Activated T-cell treated with anti-CD3 and anti-CD28 coated beads, Interleukin-2, amount 50 U/mL, for 24 hours (primary cell): Measurements from ENCODE around the gene HERC2.
"Not testable (repeated sequence)": the region's sequence is repeated elsewhere in the genome, so short reads cannot be mapped to it uniquely, and the experiment has no call there.

Experiments used
- DNase-seq: peaks from one replicate; pipeline ENCODE4 v3.0.0-alpha.2; 2020
- H3K27ac Mint-ChIP-seq: 2 replicates; pipeline ENCODE4 v1.8.0; 2020; ENCODE audit warnings: mild to moderate bottlenecking, mixed read lengths
- H3K27me3 Mint-ChIP-seq: 2 replicates; pipeline ENCODE4 v1.8.0; 2020; ENCODE audit warnings: mixed read lengths
- H3K36me3 Mint-ChIP-seq: 2 replicates; pipeline ENCODE4 v1.8.0; 2020; ENCODE audit warnings: low read depth, mixed read lengths
- H3K4me1 Mint-ChIP-seq: 2 replicates; pipeline ENCODE4 v1.8.0; 2020; ENCODE audit warnings: low read depth, mixed read lengths
- H3K4me3 Mint-ChIP-seq: 2 replicates; pipeline ENCODE4 v1.8.0; 2020; ENCODE audit warnings: mild to moderate bottlenecking, moderate library complexity, mixed read lengths
- H3K9me3 Mint-ChIP-seq: 2 replicates; pipeline ENCODE4 v1.8.0; 2020; ENCODE audit warnings: mixed read lengths

HERC2 gene

DNA sequence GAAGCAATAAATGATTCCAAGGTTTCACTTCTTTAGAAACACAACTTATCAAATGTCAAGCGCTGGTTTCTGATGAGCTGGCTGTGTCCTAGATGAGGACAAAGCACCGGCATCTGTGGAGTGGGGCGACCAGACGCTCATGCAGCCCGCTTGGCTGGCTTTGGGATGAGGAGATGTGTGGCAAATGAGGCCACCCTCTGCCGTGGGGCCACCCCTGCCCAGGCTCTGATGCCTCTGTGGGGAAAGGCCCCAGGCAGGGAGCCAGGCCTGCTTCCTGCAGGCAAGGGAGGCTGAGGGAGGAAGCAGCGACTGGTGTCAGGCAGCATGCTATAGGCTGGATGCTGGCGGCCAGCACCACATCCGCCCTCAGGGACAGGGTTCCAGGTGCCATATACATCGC, 102.9 kb downstream of the HERC2 start:
- no peak overlapping the region for H3K27ac Mint-ChIP-seq
- H3K4me1 Mint-ChIP-seq = no peaks in the 10 kb centered on the region
- no peak for DNase-seq
- H3K9me3 Mint-ChIP-seq = no peaks in the 10 kb centered on the region
- peaks cover 53% of the 10 kb centered on the region for H3K36me3 Mint-ChIP-seq
- no peaks in the 10 kb centered on the region for H3K27me3 Mint-ChIP-seq
- no peak overlapping the region for H3K4me3 Mint-ChIP-seq

DNA sequence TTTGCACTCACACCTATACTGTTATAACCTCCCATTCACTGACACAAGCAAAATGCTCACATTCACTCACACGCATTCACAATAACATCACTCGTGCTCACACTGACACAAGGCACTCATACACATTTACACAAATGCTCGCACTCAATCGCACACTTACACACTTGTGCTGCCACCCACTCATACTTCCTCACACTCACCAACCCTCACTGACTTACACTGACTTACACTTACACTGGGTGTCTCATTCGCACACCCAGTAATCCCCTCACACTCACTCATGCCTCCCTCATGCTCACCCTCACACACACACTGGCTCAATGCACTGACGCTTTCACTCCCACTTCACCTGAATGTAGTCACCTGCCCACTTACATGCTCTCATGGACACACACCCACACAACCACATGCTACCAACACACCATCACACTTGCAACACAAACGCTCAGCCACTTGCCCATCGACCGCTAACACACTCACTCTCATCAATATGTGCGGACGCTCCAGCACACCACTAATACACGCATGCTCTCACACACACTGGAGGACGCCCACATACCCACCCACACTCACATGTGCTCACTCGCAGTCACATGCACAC, 104.9 kb downstream of the HERC2 start:
- not testable (repeated sequence) for H3K4me1 Mint-ChIP-seq, H3K9me3 Mint-ChIP-seq, H3K4me3 Mint-ChIP-seq, H3K27me3 Mint-ChIP-seq, DNase-seq, H3K27ac Mint-ChIP-seq
- H3K36me3 Mint-ChIP-seq = peaks cover 53% of the 10 kb centered on the region

DNA sequence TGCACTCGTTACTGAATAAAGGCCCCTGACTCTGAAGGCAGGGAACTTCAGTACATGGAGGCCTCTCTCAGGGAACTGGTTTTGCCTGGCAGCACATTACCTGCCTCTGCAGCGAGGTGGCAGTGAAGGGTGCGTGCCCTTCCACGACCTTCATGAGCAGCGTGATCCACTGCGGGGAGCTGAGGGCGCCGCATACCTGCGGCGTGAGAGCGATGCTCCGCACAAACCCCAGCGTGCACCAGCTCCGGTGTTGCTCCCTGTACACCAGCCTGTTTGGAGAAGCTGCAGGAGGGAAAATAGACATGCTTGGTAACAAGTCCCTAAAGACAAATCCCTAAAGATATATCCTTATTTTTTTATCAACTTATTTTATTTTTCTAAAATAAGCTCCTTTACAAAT, 106.5 kb downstream of the HERC2 start:
- H3K27ac Mint-ChIP-seq, DNase-seq, H3K4me1 Mint-ChIP-seq, H3K9me3 Mint-ChIP-seq, H3K27me3 Mint-ChIP-seq, H3K4me3 Mint-ChIP-seq: not testable (repeated sequence)
- H3K36me3 Mint-ChIP-seq = peaks cover 57% of the 10 kb centered on the region

- H3K27me3 Mint-ChIP-seq, H3K9me3 Mint-ChIP-seq, H3K27ac Mint-ChIP-seq, H3K4me3 Mint-ChIP-seq, DNase-seq, H3K4me1 Mint-ChIP-seq: not testable (repeated sequence)
- peaks cover 51% of the 10 kb centered on the region for H3K36me3 Mint-ChIP-seq
Measured at GRCh38 chr15:28214006-28214790, 107.8 kb downstream of the HERC2 start.

DNA sequence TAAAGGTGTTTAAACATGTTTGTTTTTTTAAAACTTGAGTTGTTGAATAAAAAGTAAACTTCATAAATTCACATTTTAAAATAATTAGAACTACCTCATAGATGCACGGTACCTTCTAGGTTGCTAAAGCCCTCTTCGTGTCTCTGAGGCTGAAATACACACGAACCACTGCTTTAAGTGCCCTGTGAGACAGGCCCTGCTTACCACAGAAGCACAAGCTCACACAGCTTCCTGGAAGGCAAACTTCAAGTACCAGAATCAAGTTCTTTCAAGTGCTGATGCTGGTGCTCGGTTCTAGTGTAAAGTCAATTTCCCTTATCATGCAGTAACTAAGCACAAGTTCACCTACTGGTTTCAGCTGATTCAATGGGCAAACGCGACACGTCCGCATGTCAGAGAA, 108.6 kb downstream of the HERC2 start:
- H3K9me3 Mint-ChIP-seq = not testable (repeated sequence)

DNA sequence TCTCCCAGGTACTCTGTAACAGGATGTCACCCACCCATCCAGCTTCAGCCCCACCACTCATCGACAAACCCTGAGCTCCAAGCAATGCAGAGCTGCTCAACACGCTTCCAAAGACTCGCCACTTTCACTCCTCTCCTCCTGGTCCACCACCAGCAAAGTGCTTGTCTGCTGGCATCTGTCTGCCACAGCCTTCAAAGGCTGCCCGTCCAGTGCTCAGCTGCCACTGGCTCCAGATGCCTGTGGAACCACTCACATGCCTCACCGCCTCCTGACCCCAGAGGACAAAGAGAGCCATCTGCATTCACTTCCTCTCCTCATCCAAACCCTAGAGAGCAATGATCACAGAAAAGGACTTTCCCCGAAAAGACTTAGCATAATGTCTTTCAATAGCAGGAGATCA, 113.4 kb downstream of the HERC2 start:
- Mint-ChIP-seq H3K27me3 (no peaks in the 10 kb centered on the region), H3K36me3 (peaks cover 42% of the 10 kb centered on the region), H3K27ac (no peak overlapping the region)

More for the DNA sequence above, 108.6 kb downstream of the HERC2 start:
- H3K4me1 Mint-ChIP-seq, H3K4me3 Mint-ChIP-seq, DNase-seq, H3K27ac Mint-ChIP-seq, H3K27me3 Mint-ChIP-seq: not testable (repeated sequence)
- peaks cover 47% of the 10 kb centered on the region for H3K36me3 Mint-ChIP-seq

GRCh38 chr15:28205640-28206039, 116.3 kb downstream of the HERC2 start:
- H3K36me3 Mint-ChIP-seq = peaks cover 50% of the 10 kb centered on the region
- not testable (repeated sequence) for DNase-seq, H3K27me3 Mint-ChIP-seq, H3K9me3 Mint-ChIP-seq, H3K4me1 Mint-ChIP-seq, H3K4me3 Mint-ChIP-seq, H3K27ac Mint-ChIP-seq

More for the DNA sequence above, 113.4 kb downstream of the HERC2 start:
- Mint-ChIP-seq H3K4me1 (no peaks in the 10 kb centered on the region), H3K9me3 (no peaks in the 10 kb centered on the region), H3K4me3 (no peak overlapping the region)
- DNase-seq = no peak

DNA sequence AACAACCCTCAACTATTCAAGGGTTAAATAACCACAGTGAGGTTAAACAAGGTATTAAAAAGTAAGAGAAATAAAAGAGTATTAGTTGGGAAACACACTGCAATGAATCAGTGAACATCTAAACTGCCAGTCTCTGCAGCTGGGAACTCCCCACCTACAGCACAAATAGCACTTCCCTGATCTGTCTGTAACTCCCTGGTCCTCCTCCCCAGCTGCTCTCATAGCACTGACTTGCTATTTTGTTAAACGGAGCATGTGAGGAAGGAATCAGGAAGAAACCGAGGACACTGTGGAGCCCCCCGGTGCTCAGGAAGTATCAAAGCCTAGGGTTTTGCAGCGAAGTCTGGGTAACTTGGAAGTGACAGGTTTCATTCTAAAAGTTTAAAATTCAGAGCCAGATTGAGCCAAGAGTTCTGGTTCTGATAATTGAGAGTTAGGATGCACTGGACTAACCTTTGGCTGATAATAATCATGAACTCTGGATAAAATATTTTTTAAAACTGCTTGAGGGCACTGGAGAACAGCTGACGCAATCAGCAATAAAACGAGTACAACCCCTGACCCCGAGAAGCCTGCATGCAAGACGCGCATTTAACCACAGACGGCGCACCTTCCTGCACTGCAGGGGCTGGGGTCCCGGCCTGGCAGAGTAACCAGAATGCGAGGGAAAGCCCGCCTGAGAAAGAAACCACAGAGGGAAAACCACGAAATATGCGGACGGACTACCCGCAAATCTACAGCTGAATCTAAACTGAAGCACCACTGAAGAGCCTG, 118.7 kb downstream of the HERC2 start:
- H3K27me3 Mint-ChIP-seq, H3K9me3 Mint-ChIP-seq, H3K4me1 Mint-ChIP-seq, DNase-seq, H3K4me3 Mint-ChIP-seq, H3K27ac Mint-ChIP-seq: not testable (repeated sequence)
- H3K36me3 Mint-ChIP-seq = peaks cover 58% of the 10 kb centered on the region

- H3K4me3 Mint-ChIP-seq, H3K4me1 Mint-ChIP-seq, DNase-seq, H3K27me3 Mint-ChIP-seq, H3K9me3 Mint-ChIP-seq, H3K27ac Mint-ChIP-seq: not testable (repeated sequence)
- peaks cover 60% of the 10 kb centered on the region for H3K36me3 Mint-ChIP-seq
Measured at GRCh38 chr15:28202124-28202523, 119.9 kb downstream of the HERC2 start.

DNA sequence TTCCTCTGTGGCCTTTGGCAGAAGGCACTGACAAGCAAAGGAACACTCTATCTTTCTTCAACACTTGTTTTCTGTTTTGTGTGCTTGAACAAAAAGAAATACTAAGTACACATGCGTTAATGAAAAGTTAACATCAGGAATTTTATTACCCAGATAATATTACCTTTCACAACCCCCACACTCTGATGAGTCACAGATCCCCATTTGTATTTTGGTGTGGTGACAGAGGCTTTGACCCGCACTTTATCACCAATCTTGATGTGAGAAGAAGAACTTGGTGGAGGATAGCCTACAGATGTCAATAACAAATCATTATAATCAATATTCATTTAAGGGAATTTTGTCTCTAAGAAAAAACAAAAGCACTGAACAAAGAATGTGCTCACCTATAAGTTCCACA, 123.8 kb downstream of the HERC2 start:
- not testable (repeated sequence) for H3K9me3 Mint-ChIP-seq, DNase-seq, H3K27ac Mint-ChIP-seq, H3K27me3 Mint-ChIP-seq, H3K4me1 Mint-ChIP-seq, H3K4me3 Mint-ChIP-seq
- peaks cover 68% of the 10 kb centered on the region for H3K36me3 Mint-ChIP-seq

DNA sequence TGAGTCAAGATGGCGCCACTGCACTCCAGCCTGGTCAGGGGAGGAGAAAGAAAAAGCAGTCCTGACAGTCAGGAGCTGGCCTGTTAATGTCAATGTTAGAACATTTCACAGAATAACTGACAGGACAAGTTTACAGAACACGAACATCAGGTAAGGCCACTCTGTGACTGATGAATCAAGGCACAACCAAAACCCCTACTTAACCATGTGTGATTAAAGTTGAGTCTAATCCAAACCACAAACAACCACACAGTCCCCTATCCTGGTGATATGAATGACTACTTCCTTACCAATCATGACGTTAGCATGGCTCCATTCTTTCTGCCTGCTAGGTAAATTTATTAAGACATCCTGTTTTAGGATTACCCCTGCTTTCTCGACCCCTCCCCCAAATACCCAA, 124.3 kb downstream of the HERC2 start:
- not testable (repeated sequence) for DNase-seq, H3K9me3 Mint-ChIP-seq, H3K4me1 Mint-ChIP-seq, H3K4me3 Mint-ChIP-seq, H3K27ac Mint-ChIP-seq, H3K27me3 Mint-ChIP-seq
- H3K36me3 Mint-ChIP-seq = peaks cover 73% of the 10 kb centered on the region

GRCh38 chr15:28196581-28196980, 125.4 kb downstream of the HERC2 start:
- H3K36me3 Mint-ChIP-seq = peaks cover 77% of the 10 kb centered on the region
- not testable (repeated sequence) for H3K4me3 Mint-ChIP-seq, H3K27ac Mint-ChIP-seq, DNase-seq, H3K27me3 Mint-ChIP-seq, H3K9me3 Mint-ChIP-seq, H3K4me1 Mint-ChIP-seq

DNA sequence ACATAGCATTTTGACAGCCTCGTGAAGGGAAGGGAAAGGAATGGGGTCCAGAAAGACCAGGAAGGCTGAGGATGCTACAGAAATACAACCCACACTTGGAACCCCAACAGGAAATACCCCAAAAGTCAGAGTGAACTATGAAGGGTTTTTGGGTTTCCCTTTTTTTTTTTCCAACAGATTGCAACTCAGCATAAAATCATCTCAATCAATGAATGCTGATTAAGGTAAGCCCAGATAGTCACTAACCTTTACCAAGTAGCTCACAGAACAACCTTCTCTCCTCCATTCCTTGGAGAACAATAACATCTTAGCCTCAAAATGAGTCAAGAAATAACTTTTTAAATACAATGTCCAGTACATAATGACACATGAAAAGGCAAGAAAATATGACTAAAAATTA, 129.2 kb downstream of the HERC2 start:
- Mint-ChIP-seq H3K4me1 (no peaks in the 10 kb centered on the region), H3K4me3 (no peak overlapping the region), H3K27ac (peak overlapping the region; percentile 26), H3K9me3 (peaks cover 2% of the 10 kb centered on the region), H3K27me3 (no peaks in the 10 kb centered on the region), H3K36me3 (peaks cover 73% of the 10 kb centered on the region)
- DNase-seq = no peak

DNA sequence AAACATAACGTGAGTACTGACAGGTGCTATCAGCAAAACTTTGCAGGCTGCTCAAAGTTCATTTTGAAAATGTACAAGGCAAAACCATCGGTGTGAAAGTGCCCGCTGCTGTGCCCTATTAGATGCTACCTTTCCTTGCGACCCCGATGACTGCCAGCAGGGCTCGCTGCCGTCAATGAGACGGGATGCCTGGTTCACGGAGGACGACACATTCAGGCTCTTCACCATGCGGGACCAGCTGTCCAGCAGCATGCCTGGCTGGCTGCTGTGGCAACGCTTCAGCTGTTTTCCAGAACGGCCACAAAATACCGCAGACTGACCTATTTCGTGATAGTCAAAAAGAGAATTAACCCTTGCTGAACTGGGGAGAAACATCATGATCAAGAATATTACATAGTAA, 130.1 kb downstream of the HERC2 start:
- no peak for DNase-seq
- H3K9me3 Mint-ChIP-seq = peaks cover 2% of the 10 kb centered on the region
- H3K36me3 Mint-ChIP-seq = peaks cover 75% of the 10 kb centered on the region
- no peak overlapping the region for H3K4me3 Mint-ChIP-seq
- H3K27ac Mint-ChIP-seq = no peak overlapping the region
- no peaks in the 10 kb centered on the region for H3K4me1 Mint-ChIP-seq
- no peaks in the 10 kb centered on the region for H3K27me3 Mint-ChIP-seq
